GM13977 (cell line): ENCODE data around the gene PMM1.

Source experiments
- DNase-seq: peaks from one replicate; pipeline ENCODE4 v3.0.0; 2012; ENCODE audit warnings: low spot score
- in situ Hi-C: fragments of 300-500 bp; cut with MboI; formaldehyde crosslinking; loops from one replicate; pipeline ENCODE4 v1.12.0; 2022; ENCODE audit warnings: low sequenced_read_pairs, low pct_unique_long_range_greater_than_20kb, mixed read lengths, inconsistent platforms; ENCODE audit not compliant: unreplicated experiment
- TF ChIP-seq, protein P1 (sequence below): IDR thresholded peaks from 2 replicates; pipeline ENCODE4 v1.5.1; 2012; ENCODE audit warnings: mild to moderate bottlenecking, control low read depth; ENCODE audit not compliant: insufficient read depth; ENCODE audit errors: extremely low read depth, missing control alignments

The PMM1 gene

DNA sequence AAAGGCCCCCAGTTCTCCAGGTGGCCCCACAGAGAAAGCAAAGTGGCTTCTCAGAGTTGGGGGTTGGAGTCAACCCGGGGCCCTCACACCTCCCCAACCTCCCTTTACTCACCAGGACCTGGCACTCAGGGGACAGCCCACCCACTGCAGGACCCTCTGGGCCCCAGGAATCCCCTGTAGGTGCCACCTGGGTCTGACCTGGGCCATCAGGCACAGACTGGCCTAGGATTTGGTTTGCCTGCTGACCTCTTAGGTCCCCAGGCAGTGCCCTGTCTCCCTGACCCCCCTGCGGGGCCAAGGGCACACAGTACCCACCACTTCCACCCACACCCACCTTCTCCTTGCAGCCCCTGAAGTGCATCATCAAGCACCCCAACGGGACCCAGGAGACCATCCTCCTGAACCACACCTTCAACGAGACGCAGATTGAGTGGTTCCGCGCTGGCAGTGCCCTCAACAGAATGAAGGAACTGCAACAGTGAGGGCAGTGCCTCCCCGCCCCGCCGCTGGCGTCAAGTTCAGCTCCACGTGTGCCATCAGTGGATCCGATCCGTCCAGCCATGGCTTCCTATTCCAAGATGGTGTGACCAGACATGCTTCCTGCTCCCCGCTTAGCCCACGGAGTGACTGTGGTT lies 61.4 kb downstream of the PMM1 start:
- TF ChIP-seq, protein P1, sequence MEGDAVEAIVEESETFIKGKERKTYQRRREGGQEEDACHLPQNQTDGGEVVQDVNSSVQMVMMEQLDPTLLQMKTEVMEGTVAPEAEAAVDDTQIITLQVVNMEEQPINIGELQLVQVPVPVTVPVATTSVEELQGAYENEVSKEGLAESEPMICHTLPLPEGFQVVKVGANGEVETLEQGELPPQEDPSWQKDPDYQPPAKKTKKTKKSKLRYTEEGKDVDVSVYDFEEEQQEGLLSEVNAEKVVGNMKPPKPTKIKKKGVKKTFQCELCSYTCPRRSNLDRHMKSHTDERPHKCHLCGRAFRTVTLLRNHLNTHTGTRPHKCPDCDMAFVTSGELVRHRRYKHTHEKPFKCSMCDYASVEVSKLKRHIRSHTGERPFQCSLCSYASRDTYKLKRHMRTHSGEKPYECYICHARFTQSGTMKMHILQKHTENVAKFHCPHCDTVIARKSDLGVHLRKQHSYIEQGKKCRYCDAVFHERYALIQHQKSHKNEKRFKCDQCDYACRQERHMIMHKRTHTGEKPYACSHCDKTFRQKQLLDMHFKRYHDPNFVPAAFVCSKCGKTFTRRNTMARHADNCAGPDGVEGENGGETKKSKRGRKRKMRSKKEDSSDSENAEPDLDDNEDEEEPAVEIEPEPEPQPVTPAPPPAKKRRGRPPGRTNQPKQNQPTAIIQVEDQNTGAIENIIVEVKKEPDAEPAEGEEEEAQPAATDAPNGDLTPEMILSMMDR, result no peak
- no peak for DNase-seq
- in situ Hi-C loops, result no loop called here
